Type B pancreatic cell (in vitro differentiated cells): Measurements from ENCODE around the gene GRIK4. TPM values are rescaled to one million over a fixed set of nuclear protein-coding genes. Genes with fewer than 3 reads are reported as not detected.

Experiments used
- DNase-seq: peaks from one replicate; pipeline ENCODE4 v3.0.0; 2021; ENCODE audit warnings: mixed read lengths; ENCODE audit not compliant: unreplicated experiment; ENCODE audit errors: extremely low spot score
- H3K27ac Mint-ChIP-seq: 2 replicates; pipeline ENCODE4 v1.8.0; 2021; ENCODE audit warnings: mild to moderate bottlenecking, mixed read lengths
- H3K27me3 Mint-ChIP-seq: 2 replicates; pipeline ENCODE4 v1.8.0; 2021; ENCODE audit warnings: mixed read lengths
- H3K36me3 Mint-ChIP-seq: 2 replicates; pipeline ENCODE4 v1.8.0; 2021; ENCODE audit warnings: mixed read lengths
- H3K4me1 Mint-ChIP-seq: one replicate; pipeline ENCODE4 v1.8.0; 2021; ENCODE audit warnings: mixed read lengths; ENCODE audit not compliant: unreplicated experiment
- H3K4me3 Mint-ChIP-seq: 2 replicates; pipeline ENCODE4 v1.8.0; 2021; ENCODE audit warnings: mild to moderate bottlenecking, mixed read lengths
- H3K9me3 Mint-ChIP-seq: 2 replicates; pipeline ENCODE4 v1.8.0; 2021; ENCODE audit warnings: mixed read lengths
- total RNA-seq: library from RNA; stranded (reverse); gene quantifications from 2 replicates; pipeline ENCODE4 v1.2.1, GENCODE V29; 2021; ENCODE audit warnings: low replicate concordance
- TF ChIP-seq, protein P1 (sequence below): fragments of 200-600 bp; sonication (generic); conservative IDR thresholded peaks from 2 replicates; pipeline ENCODE4 v1.5.0; 2021; ENCODE audit warnings: antibody characterized with exemption, mild to moderate bottlenecking

The GRIK4 gene
- total RNA-seq, 1 donor from 2014 or later, result 0.72 TPM

DNA sequence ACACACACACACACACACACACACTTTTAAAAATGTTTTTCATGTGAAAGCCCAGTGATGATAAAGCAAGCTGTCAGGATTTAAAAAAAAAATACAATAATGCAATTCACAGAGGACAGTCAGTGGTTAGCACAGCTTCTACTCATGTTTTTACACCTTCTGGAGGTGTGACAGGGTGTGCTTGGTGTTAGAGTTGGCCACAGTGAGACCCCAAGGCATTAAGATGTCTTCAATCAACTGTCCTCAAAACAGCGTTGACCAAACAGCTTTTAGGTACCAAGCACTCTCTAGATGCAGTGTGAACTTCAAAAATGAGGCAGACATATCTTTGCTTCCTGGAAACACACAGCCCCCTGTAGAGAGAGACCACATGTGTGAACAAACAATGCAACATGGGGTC lies 346.0 kb downstream of the GRIK4 start:
- TF ChIP-seq, protein P1, sequence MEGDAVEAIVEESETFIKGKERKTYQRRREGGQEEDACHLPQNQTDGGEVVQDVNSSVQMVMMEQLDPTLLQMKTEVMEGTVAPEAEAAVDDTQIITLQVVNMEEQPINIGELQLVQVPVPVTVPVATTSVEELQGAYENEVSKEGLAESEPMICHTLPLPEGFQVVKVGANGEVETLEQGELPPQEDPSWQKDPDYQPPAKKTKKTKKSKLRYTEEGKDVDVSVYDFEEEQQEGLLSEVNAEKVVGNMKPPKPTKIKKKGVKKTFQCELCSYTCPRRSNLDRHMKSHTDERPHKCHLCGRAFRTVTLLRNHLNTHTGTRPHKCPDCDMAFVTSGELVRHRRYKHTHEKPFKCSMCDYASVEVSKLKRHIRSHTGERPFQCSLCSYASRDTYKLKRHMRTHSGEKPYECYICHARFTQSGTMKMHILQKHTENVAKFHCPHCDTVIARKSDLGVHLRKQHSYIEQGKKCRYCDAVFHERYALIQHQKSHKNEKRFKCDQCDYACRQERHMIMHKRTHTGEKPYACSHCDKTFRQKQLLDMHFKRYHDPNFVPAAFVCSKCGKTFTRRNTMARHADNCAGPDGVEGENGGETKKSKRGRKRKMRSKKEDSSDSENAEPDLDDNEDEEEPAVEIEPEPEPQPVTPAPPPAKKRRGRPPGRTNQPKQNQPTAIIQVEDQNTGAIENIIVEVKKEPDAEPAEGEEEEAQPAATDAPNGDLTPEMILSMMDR, result no peak
- H3K27me3 Mint-ChIP-seq, result peaks cover 14% of the 10 kb centered on the region
- H3K9me3 Mint-ChIP-seq, result no peaks in the 10 kb centered on the region
- H3K27ac Mint-ChIP-seq, result no peak overlapping the region
- no peak for DNase-seq
- H3K36me3 Mint-ChIP-seq, result no peaks in the 10 kb centered on the region
- no peak overlapping the region for H3K4me3 Mint-ChIP-seq
- no peaks in the 10 kb centered on the region for H3K4me1 Mint-ChIP-seq

DNA sequence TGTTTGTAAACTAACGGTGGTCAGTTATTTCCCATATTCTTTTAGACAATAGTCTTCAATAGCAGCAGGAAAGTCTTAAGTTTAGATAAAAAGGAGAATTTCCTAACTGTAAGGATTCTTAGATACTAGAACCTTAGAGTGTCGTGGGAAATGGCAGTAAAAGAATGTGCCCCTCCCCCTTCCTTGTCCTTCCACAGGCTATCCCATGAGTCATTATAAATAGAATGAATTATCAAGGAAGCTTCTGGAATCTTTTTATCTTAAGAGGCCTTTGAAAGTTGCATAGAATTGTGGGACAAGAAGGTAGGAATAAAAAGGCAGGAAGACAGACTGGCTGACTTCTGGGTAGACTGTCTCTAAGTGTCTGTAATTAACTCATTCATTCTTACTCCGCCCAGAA lies 347.2 kb downstream of the GRIK4 start:
- no peak overlapping the region for H3K27ac Mint-ChIP-seq
- H3K9me3 Mint-ChIP-seq, result no peaks in the 10 kb centered on the region
- no peaks in the 10 kb centered on the region for H3K4me1 Mint-ChIP-seq
- no peaks in the 10 kb centered on the region for H3K36me3 Mint-ChIP-seq
- TF ChIP-seq, protein P1, result no peak
- H3K4me3 Mint-ChIP-seq, result no peak overlapping the region
- no peak for DNase-seq
- peaks cover 14% of the 10 kb centered on the region for H3K27me3 Mint-ChIP-seq

- no peak overlapping the region for H3K27ac Mint-ChIP-seq
- no peak overlapping the region for H3K4me3 Mint-ChIP-seq
- no peaks in the 10 kb centered on the region for H3K4me1 Mint-ChIP-seq
- H3K27me3 Mint-ChIP-seq, result peaks cover 15% of the 10 kb centered on the region
- no peak for DNase-seq
- no peaks in the 10 kb centered on the region for H3K9me3 Mint-ChIP-seq
- H3K36me3 Mint-ChIP-seq, result no peaks in the 10 kb centered on the region
- TF ChIP-seq, protein P1, result no peak
These were observed 348.2 kb downstream of the GRIK4 start for GRCh38 chr11:120859552-120860295.

DNA sequence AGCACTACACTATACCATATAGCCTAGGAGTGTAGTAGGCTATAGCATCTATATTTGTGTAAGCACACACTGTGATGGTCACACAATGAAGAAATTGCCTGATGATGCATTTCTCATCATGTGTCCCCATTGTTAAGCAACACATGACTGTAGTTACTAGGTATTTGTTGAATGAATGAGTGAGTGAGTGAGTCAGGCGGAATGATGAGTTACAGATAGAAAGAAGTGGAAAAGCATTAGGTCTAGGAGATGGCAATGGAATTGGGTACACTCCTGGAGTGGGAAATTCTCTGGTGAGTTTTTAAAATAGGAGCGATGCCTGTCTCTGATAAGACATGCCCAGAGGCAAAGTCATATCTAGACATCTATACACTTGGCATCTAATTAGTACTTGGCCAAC lies 351.8 kb downstream of the GRIK4 start:
- no peaks in the 10 kb centered on the region for H3K9me3 Mint-ChIP-seq
- no peak for DNase-seq
- no peak overlapping the region for H3K4me3 Mint-ChIP-seq

GRCh38 chr11:120867024-120867423 lies 355.5 kb downstream of the GRIK4 start:
- TF ChIP-seq, protein P1, result no peak

More for the DNA sequence above, 351.8 kb downstream of the GRIK4 start:
- H3K4me1 Mint-ChIP-seq, result no peaks in the 10 kb centered on the region
- no peaks in the 10 kb centered on the region for H3K36me3 Mint-ChIP-seq
- no peak overlapping the region for H3K27ac Mint-ChIP-seq
- H3K27me3 Mint-ChIP-seq, result peaks cover 39% of the 10 kb centered on the region
- TF ChIP-seq, protein P1, result no peak

More at GRCh38 chr11:120867024-120867423, 355.5 kb downstream of the GRIK4 start:
- Mint-ChIP-seq H3K27me3 (peaks cover 61% of the 10 kb centered on the region), H3K4me1 (no peaks in the 10 kb centered on the region), H3K36me3 (no peaks in the 10 kb centered on the region), H3K4me3 (no peak overlapping the region), H3K27ac (no peak overlapping the region), H3K9me3 (no peaks in the 10 kb centered on the region)
- no peak for DNase-seq
